Fibroblast of mammary gland (primary cell): Measurements from ENCODE around the gene LIMK1.
"Not testable (repeated sequence)": the region's sequence is repeated elsewhere in the genome, so short reads cannot be mapped to it uniquely, and the experiment has no call there.

Experiments used
- DNase-seq: peaks from one replicate; pipeline ENCODE4 v3.0.0-alpha.2; 2010; ENCODE audit warnings: low read depth
- H3K4me3 ChIP-seq: 2 replicates; pipeline ENCODE4 v1.5.1; 2011; ENCODE audit warnings: low read depth, mild to moderate bottlenecking, low read length, moderate library complexity; ENCODE audit not compliant: control insufficient read depth
- TF ChIP-seq, protein P1 (sequence below): conservative IDR thresholded peaks from 2 replicates; pipeline ENCODE4 v1.5.1; 2011; ENCODE audit warnings: low read depth, low read length, inconsistent platforms; ENCODE audit not compliant: control insufficient read depth, insufficient read depth

Gene LIMK1

DNA sequence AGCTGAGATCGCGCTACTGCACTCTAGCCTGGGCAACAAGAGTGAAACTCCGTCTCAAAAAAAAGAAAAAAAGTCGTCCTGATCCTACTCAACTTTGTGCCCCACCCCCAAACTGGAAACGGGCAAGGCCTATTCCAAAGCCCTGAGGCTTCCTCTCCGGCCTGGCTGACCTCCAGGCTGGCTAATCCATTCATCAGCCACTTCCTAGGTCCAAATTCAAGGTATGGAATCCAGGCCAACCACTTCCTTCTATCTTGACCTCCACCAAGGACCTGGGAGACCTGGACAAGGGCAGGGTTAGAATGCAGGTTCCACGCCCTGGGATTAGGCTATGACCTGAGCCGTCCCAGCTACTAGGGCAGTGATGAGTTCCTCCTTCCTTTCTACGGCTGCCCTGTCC is 70.1 kb downstream of the LIMK1 start:
- no peak for DNase-seq
- TF ChIP-seq, protein P1, sequence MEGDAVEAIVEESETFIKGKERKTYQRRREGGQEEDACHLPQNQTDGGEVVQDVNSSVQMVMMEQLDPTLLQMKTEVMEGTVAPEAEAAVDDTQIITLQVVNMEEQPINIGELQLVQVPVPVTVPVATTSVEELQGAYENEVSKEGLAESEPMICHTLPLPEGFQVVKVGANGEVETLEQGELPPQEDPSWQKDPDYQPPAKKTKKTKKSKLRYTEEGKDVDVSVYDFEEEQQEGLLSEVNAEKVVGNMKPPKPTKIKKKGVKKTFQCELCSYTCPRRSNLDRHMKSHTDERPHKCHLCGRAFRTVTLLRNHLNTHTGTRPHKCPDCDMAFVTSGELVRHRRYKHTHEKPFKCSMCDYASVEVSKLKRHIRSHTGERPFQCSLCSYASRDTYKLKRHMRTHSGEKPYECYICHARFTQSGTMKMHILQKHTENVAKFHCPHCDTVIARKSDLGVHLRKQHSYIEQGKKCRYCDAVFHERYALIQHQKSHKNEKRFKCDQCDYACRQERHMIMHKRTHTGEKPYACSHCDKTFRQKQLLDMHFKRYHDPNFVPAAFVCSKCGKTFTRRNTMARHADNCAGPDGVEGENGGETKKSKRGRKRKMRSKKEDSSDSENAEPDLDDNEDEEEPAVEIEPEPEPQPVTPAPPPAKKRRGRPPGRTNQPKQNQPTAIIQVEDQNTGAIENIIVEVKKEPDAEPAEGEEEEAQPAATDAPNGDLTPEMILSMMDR = no peak
- no peak overlapping the region for H3K4me3 ChIP-seq

DNA sequence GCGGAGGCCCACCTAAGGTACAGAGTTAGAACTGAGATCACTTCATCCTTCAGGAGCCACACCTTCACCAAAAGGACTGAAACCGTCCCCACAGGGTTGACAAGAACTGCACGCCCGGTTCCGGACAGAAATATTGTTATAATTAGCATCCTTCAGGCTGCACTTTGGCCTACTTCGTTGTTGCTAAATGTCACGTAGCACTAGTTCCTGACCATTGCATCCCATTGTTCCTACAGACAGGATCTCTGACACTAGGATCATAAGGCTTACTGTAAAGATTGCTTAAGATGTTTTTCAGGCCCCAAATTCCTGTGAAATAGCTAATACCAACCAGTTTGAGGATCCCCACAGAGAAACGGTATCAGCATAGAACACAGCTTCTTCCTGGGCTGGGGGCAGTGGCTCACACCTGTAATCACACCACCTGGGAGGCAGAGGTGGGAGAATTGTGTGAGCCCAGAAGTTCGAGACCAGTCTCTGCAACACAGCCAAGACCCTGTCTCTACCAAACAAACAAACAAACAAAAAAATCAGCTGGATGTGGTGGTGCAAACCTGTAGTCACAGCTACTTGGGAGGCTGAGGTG is 72.3 kb downstream of the LIMK1 start:
- H3K4me3 ChIP-seq = no peak overlapping the region
- DNase-seq = no peak
- TF ChIP-seq, protein P1 = no peak

DNA sequence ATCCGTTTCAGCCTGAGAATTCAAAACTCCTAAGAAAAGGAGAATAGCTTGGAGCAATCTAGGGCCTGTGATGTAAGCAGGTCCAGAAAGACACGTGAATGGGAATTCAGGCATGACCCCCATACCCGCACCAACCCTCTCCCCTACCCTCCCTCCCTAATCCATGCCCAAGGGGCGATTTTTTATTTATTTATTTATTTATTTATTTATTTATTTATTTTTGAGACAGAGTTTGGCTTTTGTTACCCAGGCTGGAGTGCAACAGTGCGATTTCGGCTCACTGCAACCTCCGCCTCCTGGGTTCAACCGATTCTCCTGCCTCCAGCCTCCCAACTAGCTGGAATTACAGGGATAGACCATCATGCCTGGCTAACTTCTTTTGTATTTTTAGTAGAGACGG is 74.0 kb downstream of the LIMK1 start:
- no peak for DNase-seq
- TF ChIP-seq, protein P1 = no peak
- no peak overlapping the region for H3K4me3 ChIP-seq

DNA sequence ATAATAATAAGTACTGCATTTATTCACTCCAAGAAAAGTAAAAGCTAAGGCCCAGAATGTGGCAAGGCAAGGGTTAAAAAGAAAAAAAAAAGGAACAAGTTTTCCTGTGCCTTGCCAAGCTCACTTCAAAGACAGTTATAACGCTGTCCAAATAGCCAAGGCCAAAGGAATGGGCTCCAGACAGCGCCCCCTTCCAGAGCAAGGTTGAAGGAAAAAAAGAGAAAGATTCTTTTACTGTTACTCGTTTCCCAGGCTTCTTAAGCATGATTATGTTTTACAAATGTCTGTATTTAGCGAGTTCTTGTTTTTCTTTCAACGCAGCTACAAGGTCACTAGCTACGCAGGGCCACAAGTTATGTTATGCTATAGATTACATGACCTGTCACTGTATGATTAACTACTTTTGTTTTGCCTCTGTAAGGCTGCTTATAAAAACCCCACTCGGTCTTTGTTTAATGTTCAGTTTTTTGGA is 81.4 kb downstream of the LIMK1 start:
- DNase-seq = no peak
- TF ChIP-seq, protein P1 = peak; percentile 37
- no peak overlapping the region for H3K4me3 ChIP-seq

DNA sequence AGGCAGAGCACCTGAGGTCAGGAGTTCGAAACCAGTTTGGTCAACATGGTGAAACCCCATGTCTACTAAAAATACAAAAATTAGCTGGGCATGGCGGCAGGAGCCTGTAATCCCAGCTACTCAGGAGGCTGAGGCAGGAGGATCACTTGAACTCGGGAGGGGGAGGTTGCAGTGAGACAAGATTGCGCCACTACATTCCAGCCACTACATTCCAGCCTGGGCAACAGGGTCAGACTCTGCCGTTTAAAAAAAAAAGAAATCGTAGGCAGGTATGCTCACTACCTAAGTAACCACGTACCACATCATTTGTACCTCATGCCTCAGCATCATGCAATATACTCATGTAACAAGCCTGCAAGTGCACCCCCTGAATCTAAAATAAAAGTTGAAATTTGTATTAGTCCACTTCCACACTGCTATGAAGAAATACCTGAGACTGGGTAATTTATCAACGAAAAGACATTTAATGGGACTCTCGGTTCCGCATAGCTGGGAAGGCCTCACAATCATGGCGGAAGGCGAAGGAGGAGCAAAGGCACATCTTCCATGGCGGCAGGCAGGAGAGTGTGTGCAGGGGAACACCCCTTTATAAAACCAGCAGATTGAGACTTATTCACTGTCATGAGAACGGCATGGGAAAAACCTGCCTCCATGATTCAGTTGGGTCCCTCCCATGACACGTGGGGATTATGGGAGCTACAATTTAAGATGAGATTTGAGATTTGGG is 82.4 kb downstream of the LIMK1 start:
- H3K4me3 ChIP-seq = no peak overlapping the region
- DNase-seq = no peak
- TF ChIP-seq, protein P1 = no peak

DNA sequence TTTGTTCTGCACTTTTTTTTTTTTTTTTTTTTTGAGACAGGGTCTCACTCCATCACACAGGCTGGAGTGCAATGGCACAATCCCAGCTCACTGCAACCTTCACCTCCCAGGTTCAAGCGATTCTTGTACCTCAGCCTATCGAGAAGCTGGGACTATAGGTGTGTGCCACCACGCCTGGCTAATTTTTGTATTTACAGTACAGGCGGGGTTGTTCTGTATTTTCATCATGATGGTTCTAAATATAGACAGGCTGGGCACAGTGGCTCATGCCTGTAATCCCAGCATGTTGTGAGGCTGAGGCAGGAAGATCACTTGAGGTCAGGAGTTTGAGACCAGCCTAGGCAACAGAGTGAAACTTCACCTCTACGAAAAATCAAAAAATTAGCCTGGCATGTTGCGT is 83.7 kb downstream of the LIMK1 start:
- DNase-seq, H3K4me3 ChIP-seq: not testable (repeated sequence)
